Stimulated activated CD4-positive, alpha-beta T cell treated with anti-CD3 and anti-CD28 coated beads, Interleukin-12 subunit alpha, Interleukin-12 subunit beta, amount 100 ng/mL, for 4 hours (primary cell): Measurements from ENCODE around the gene CAPNS1.
"Not testable (repeated sequence)": the region's sequence is repeated elsewhere in the genome, so short reads cannot be mapped to it uniquely, and the experiment has no call there.

Experiments
- DNase-seq: peaks from one replicate; pipeline ENCODE4 v3.0.0-alpha.2; 2020

The CAPNS1 gene

GRCh38 chr19:36114721-36115452 lies 25.0 kb upstream of the CAPNS1 start, which contains the start of gene POLR2I:
Gene POLR2I, minus strand, starts transcription at chr19:36114875. Its CDS starts 19 bp downstream, at chr19:36114856.
- DNase-seq: peak; percentile 98

DNA sequence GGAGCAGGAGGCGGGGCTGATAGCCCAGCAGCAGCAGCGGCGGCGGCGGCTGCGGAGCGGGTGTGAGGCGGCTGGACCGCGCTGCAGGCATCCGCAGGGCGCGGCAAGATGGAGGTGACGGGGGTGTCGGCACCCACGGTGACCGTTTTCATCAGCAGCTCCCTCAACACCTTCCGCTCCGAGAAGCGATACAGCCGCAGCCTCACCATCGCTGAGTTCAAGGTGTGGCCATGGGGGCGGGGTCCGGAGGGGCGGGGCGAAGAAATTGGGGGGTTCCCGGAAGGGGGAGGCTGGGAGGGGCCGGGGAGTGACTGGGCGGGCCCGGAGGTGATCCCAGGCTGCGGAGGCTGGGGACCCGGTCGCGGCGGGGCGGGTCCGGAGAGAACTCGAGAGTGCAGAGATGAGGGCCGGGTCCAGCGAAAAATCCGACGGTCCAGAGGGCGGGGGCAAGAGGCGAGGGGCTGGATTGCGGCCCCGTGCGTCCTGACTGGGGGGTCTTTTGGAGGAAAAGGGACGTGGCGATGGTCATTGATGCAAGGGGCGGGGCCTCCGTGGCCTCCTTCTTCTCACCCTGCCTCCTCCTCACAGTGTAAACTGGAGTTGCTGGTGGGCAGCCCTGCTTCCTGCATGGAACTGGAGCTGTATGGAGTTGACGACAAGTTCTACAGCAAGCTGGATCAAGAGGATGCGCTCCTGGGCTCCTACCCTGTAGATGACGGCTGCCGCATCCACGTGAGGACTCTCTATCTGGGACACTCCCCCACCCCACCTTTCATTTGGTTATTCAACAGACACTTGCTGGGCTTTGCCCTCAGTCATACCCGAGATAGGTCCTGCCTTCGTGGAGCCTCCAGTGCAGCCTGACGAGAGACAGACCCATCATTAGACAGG lies 24.2 kb upstream of the CAPNS1 start, which contains the start of gene TBCB:
Gene TBCB (plus strand): TSS at position 16 of the 891 bp plus-strand sequence. CDS start 93 bp downstream, at position 109.
- peak; percentile 96 for DNase-seq

DNA sequence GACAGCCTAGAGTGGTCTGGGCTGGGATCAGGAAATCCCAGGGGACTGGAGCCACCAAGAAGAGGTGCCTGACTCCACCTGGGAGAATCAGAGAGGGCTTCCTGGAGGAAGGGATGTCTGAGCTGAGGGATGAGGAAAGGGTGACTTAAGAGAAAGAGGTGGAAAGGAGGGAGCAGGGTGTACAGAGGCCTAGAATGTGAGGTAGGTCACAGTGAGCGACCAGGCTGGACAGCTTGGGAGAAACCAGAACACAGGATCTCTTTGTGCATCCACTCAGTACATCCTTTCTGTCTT lies 23.6 kb upstream of the CAPNS1 start:
- no peak for DNase-seq

DNA sequence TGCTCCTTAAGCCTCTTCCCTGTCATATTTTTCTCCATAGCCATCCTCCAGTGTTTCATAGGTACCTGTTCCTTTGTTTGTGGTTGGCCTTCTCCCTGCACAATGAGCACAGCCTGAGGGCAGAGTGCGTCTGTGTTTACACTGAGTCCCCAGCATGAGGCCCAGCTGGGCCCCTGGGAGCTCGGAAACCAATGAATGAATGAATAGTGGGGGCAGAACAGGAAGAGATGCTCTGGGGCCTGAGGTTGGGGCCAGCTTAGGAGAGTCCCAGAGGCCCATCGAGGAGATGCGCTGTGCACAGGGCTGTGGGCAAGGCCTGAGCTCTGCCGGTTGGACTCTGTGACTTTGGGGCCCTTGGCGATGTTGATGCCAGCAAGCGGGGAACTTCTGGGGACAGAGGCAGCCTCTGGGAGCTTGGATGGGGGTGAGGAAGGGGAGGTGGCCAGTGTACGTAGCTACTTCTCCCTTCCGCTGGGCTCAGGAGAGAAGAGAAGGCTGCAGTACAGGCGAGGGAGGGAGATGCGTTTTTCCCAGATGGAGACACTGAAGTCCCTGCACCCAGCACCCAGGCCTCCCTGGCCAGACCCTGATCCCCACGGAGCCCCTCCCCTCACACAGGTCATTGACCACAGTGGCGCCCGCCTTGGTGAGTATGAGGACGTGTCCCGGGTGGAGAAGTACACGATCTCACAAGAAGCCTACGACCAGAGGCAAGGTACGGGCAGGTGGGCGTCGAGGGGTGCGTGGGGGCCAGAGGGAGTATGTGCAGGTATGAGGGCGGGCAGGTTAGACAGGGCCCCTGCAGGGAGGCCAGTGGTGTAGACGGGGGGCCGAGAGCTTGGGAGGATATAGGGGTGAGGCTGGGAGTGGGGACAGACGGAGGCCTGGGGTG lies 19.5 kb upstream of the CAPNS1 start:
- no peak for DNase-seq

- DNase-seq: no peak
These were observed 18.9 kb upstream of the CAPNS1 start for GRCh38 chr19:36120984-36121358.

DNA sequence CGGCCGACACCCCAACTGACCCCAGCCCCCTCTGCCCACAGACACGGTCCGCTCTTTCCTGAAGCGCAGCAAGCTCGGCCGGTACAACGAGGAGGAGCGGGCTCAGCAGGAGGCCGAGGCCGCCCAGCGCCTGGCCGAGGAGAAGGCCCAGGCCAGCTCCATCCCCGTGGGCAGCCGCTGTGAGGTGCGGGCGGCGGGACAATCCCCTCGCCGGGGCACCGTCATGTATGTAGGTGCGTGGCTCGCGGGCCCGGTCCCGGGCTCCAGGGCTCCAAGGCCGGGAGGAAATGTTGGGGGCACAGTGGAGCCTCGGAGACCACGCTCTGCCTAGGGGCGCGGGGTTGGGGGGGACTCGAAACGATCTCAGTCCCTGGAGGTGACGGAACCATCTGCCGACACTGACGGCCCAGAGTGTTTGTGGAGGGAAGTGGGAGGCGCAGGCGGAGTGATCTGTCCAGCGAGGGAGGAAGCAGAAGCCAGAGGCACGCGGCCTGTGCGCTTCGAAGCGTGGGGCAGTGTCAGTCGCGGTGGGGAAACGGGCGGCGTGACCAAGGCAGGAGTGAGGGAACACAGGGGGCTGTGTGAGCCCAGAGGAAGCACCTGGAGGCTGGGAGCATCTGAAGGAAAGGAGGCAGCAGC lies 18.3 kb upstream of the CAPNS1 start:
- DNase-seq: no peak

DNA sequence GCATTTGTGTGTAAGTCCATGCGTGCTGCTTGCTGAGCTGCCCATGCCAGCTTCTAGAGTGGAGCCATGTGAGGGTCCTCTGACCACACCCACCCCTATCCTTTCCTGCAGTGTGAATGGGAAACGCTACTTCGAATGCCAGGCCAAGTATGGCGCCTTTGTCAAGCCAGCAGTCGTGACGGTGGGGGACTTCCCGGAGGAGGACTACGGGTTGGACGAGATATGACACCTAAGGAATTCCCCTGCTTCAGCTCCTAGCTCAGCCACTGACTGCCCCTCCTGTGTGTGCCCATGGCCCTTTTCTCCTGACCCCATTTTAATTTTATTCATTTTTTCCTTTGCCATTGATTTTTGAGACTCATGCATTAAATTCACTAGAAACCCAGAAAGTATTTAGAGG lies 14.3 kb upstream of the CAPNS1 start:
- DNase-seq: no peak

DNA sequence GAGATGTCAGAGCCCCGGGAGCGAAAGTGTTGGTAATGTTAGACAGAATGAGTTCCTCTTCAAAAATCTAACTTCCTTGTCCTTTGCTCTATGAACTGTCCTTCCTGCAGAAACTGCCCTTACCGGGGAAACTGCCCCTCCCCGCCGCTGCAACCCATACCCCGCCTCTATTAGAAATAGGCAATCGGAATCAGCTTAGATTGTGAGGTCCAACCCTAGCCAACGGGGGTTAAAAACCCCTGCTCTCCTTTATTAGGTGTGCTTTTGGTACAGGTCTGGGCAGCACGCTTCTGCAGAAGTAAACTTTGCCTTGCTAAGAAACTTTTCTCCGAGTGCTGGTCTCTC lies 11.5 kb upstream of the CAPNS1 start:
- no peak for DNase-seq

- DNase-seq: not testable (repeated sequence)
These were observed 8.6 kb upstream of the CAPNS1 start for GRCh38 chr19:36131221-36131620.

- not testable (repeated sequence) for DNase-seq
These were observed 5.0 kb upstream of the CAPNS1 start for GRCh38 chr19:36134867-36135266.

DNA sequence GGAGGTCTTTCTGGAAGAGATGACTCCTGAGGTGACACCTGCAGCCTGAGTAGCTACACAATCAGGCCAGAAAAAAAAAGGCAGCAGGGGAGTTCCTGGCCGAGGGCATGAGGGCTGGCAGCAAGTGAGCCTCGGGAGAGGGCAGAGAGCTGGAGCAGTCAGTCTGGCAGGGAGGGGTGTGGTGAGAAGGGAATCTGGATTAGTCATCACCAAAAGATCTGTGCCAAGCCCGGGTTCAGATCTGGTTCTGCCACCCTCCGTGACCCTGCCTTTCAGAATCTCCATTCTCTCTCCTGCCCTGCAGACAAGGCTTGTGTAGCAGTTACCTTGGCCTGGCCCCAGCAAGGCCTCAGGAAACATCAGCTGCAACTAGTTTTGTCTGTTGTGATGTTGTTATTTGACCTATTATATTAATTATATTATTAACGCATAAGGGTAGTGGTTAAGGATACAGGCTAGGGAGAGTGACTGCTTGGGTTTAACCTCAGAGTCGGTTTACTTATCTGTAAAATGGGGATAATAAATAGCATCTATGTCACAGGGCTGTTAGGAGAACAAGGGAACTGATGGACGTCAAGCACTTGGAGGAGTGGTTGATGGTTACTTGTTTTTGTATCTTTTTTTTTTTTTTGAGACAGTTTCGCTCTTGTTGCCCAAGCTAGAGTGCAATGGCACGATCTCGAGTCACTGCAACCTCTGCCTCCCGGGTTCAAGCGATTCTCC lies 2.7 kb upstream of the CAPNS1 start:
- no peak for DNase-seq

GRCh38 chr19:36139120-36139472 lies 770 bp upstream of the CAPNS1 start:
- no peak for DNase-seq

DNA sequence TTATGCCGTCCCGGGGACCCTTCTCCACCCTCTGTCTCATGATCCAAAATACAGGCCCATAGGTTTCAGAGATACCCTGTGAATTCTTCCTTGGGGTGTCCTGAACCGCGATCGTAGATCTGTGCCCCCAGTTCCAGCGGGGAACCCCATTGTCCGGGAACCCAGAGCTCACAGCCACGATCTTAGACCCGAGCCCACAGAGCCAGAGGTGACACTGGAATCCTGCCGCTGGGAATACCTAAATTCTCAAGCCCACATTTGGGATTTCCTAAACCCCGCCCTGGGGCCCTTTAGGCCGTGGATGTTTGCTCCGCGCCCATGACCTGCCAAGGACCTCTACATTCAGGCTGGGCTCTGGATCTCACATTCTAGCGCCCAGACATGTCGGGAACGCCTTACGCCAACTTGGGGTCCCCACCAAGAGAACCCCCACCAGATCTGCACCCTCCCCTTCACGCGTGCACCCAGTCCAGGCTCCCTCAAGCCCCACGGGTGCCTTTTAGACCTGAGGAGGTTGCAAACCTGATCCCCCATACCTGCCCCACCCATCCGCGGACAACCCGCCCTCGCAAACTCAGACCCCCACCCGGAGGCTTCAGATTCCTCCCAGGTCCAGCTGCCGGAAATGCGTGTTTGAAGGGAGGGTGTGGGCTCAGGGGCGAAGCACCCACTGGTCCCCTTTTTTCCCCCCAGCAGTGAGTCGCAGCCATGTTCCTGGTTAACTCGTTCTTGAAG lies 605 bp downstream of the CAPNS1 start:
- peak; percentile 40 for DNase-seq

- DNase-seq: peak; percentile 87
These were observed 1.4 kb downstream of the CAPNS1 start for GRCh38 chr19:36141039-36141927.

DNA sequence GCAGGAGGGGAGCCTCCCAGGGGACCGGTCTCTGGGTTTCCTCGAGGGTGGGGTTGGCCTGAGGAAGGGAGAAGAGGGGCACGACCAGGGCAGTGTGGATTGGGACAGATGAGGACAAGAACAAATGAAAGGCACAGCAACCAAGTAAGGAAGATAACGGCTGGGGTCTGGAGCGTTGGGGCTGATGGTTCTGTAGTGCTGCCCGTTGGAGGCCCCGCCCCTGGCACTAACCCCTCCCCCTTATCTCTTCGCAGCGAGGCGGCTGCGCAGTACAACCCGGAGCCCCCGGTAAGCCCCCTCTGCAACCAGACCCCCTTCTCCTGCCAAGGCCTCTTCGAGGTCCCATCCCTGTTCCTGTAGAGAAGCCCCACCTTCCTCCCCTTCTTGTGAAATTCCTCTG lies 2.2 kb downstream of the CAPNS1 start:
- DNase-seq: no peak

DNA sequence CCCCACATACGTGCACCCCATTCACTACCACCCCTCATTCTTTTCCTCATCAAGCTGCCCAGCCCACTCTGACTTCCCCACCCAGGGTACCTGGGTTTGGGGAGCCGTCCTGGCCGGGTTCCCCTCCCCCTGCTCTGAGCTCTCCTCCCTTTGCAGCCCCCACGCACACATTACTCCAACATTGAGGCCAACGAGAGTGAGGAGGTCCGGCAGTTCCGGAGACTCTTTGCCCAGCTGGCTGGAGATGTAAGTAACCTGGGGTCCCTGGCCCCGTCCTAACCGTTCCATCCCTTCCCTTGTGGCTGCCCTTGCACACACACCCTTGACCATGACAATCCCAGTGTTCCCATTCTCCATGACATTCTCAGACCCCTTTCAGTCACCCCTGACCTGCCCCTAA lies 2.6 kb downstream of the CAPNS1 start:
- no peak for DNase-seq

- DNase-seq: no peak
These were observed 4.8 kb downstream of the CAPNS1 start for GRCh38 chr19:36144624-36145023.

GRCh38 chr19:36149673-36150406 lies 10.0 kb downstream of the CAPNS1 start:
- DNase-seq: no peak

GRCh38 chr19:36150586-36150985 lies 10.7 kb downstream of the CAPNS1 start:
- DNase-seq: no peak
